Measurements from ENCODE around the gene TXK. TPM values are rescaled to one million over a fixed set of nuclear protein-coding genes. Genes with fewer than 3 reads are reported as not detected.

Gene TXK
- total RNA-seq, 1 donor from 2014 or later: 0.82 TPM

GRCh38 chr4:48102303-48102702 is 31.7 kb downstream of the TXK start:
- DNase-seq: no peak

- no peak for DNase-seq
These were observed 33.8 kb downstream of the TXK start for GRCh38 chr4:48100256-48100655.

- no peak for DNase-seq
These were observed 38.6 kb downstream of the TXK start for GRCh38 chr4:48095441-48095840.

GRCh38 chr4:48093991-48094416 is 40.0 kb downstream of the TXK start:
- no peak for DNase-seq

- DNase-seq: no peak
These were observed 43.4 kb downstream of the TXK start for GRCh38 chr4:48090621-48091020.

GRCh38 chr4:48085821-48086589 is 48.0 kb downstream of the TXK start:
- DNase-seq: no peak

- no peak for DNase-seq
These were observed 51.1 kb downstream of the TXK start for GRCh38 chr4:48082956-48083355.

- DNase-seq: no peak
These were observed 52.9 kb downstream of the TXK start for GRCh38 chr4:48081196-48081595.

- no peak for DNase-seq
These were observed 54.1 kb downstream of the TXK start for GRCh38 chr4:48079972-48080391.

GRCh38 chr4:48078862-48079655 is 55.0 kb downstream of the TXK start:
- DNase-seq: no peak

- no peak for DNase-seq
These were observed 55.6 kb downstream of the TXK start for GRCh38 chr4:48078425-48078824.

- DNase-seq: no peak
These were observed 59.4 kb downstream of the TXK start for GRCh38 chr4:48074657-48075056.

- no peak for DNase-seq
These were observed 60.4 kb downstream of the TXK start for GRCh38 chr4:48073567-48074103.

- DNase-seq: no peak
These were observed 62.9 kb downstream of the TXK start for GRCh38 chr4:48071191-48071590.

GRCh38 chr4:48069026-48069425 is 65.0 kb downstream of the TXK start:
- DNase-seq: no peak

- no peak for DNase-seq
These were observed 65.9 kb downstream of the TXK start for GRCh38 chr4:48068182-48068581.

GRCh38 chr4:48067536-48067935 is 66.5 kb downstream of the TXK start:
- DNase-seq: no peak

GRCh38 chr4:48065587-48066052 is 68.4 kb downstream of the TXK start:
- no peak for DNase-seq

- no peak for DNase-seq
These were observed 69.7 kb downstream of the TXK start for GRCh38 chr4:48064349-48064748.

- DNase-seq: no peak
These were observed 75.2 kb downstream of the TXK start for GRCh38 chr4:48058617-48059530.

GRCh38 chr4:48051078-48051477 is 83.0 kb downstream of the TXK start:
- no peak for DNase-seq

- DNase-seq: no peak
These were observed 84.6 kb downstream of the TXK start for GRCh38 chr4:48049483-48049882.

Data from tongue (tissue), 2 donors.